Sigmoid colon (tissue), 7 donors: ENCODE results near the gene DPM1. TPM values are rescaled to one million over a fixed set of nuclear protein-coding genes. Genes with fewer than 3 reads are reported as not detected.
A peak's percentile ranks its signal among the peaks of the same experiment; 100 is the strongest.

Experiments
- DNase-seq: peaks from one replicate; pipeline ENCODE4 v3.0.0-alpha.2; 2019
- H3K27ac ChIP-seq, 4 donors: fragments of 200-600 bp; sonication (generic); one replicate each; pipeline ENCODE4 v1.5.1; 2016 to 2019; ENCODE audit warnings: mild to moderate bottlenecking in 1 of 4
- H3K27me3 ChIP-seq, 3 donors: fragments of 200-600 bp; sonication (generic); one replicate each; pipeline ENCODE4 v1.5.1; 2019; ENCODE audit warnings: mild to moderate bottlenecking in 1 of 3
- H3K36me3 ChIP-seq, 4 donors: fragments of 200-600 bp; sonication (generic); one replicate each; pipeline ENCODE4 v1.5.1; 2016 to 2019
- H3K4me1 ChIP-seq, 4 donors: fragments of 200-600 bp; sonication (generic); one replicate each; pipeline ENCODE4 v1.5.1; 2017 to 2019
- H3K4me3 ChIP-seq, 4 donors: fragments of 200-600 bp; sonication (generic); one replicate each; pipeline ENCODE4 v1.5.1; 2017 to 2019; ENCODE audit warnings: mild to moderate bottlenecking in 2 of 4, moderate library complexity in 1 of 4
- H3K9me3 ChIP-seq, 4 donors: fragments of 200-600 bp in 3 of 4; sonication (generic) in 3 of 4; one replicate each; pipeline versions ENCODE4 v1.5.1 to v1.6.1; 2013 to 2019
- CTCF ChIP-seq, 4 experiments: fragments of 450-650 bp in 3 of 4; fragments of 200-600 bp in 1 of 4; IDR thresholded peaks; one replicate each; pipeline ENCODE4 v1.5.1; 2016 to 2019; ENCODE audit warnings: antibody characterized with exemption in 4 of 4, mild to moderate bottlenecking in 3 of 4, moderate library complexity in 2 of 4
- EP300 ChIP-seq, 4 donors: sonication (generic); formaldehyde crosslinking; IDR thresholded peaks; one replicate each; pipeline ENCODE4 v1.6.1; 2017; ENCODE audit warnings: antibody characterized with exemption in 4 of 4
- POLR2A ChIP-seq, 2 donors: fragments of 450-650 bp; IDR thresholded peaks; one replicate each; pipeline ENCODE4 v1.6.1; 2016; ENCODE audit warnings: antibody characterized with exemption in 2 of 2, mild to moderate bottlenecking in 2 of 2, moderate library complexity in 2 of 2
- POLR2AphosphoS5 ChIP-seq, 4 donors: sonication (generic); formaldehyde crosslinking; IDR thresholded peaks; one replicate each; pipeline ENCODE4 v1.6.1; 2017; ENCODE audit warnings: antibody characterized with exemption in 4 of 4
- WGBS, 2 donors: extraction: QIAGEN DNeasy Blood & Tissue Kit; methylation state at CpG; one replicate each; pipeline ENCODE4 v1.1.7; 2013; 5-methylcytosine and 5-hydroxymethylcytosine counted together
- intact Hi-C: fragments of 100-400 bp; cut with DNase I; formaldehyde crosslinking; loops from one replicate; pipeline ENCODE4 v1.15.1; 2023
- polyA plus RNA-seq, 3 donors: library from polyadenylated mRNA; stranded (reverse); fragments of 200-250 nt; gene quantifications; one replicate each; pipeline ENCODE4 v1.2.3, GENCODE V29; 2013
- total RNA-seq, 4 donors: library from RNA; depleted of rRNA; stranded (reverse); fragments of >200 nt; gene quantifications; one replicate each; pipeline ENCODE4 v1.1.0, GENCODE V29; 2016
- donor health status: healthy with polysubstance abuse.
- donor health status: Bipolar disorder and iron deficiency.
- donor health status: healthy.

Gene DPM1
- 10 to 100 TPM; 45.4 to 94.6 (median 63.0) TPM for total RNA-seq
- polyA plus RNA-seq: 10 to 100 TPM; 52.9 to 76.1 (median 60.4) TPM

GRCh38 chr20:50957798-50958614, at the start of gene DPM1:
DPM1 (minus strand) TSS chr20:50958532; CDS start chr20:50958523, 9 bp downstream.
- intact Hi-C loops: loop anchor here (1.0 kb wide), 1 partner anchor 27 kb away; the partner anchor contains the start of gene ADNP
- no peaks in the 10 kb centered on the region for H3K27me3 ChIP-seq
- H3K36me3 ChIP-seq: peaks cover 0 to 33% (median 11%) of the 10 kb centered on the region in 4 donors
- 0 to 1% methylated on average over 52 of the region's 52 CpGs for WGBS, 2 donors
- peak; percentile 96 to 99 (median 97) for TF ChIP-seq POLR2AphosphoS5 (IDR thresholded peaks at IDR 0.05)
- TF ChIP-seq CTCF (IDR thresholded peaks at IDR 0.05): no peak
- TF ChIP-seq POLR2A (IDR thresholded peaks at IDR 0.05): peak; percentile 67 to 85
- H3K27ac ChIP-seq: peak within 1 kb of the TSS; percentile 82 to 92 (median 88)
- no peaks in the 10 kb centered on the region for H3K9me3 ChIP-seq
- peak within 1 kb of the TSS; percentile 70 to 93 (median 79) for H3K4me3 ChIP-seq
- DNase-seq: peak; percentile 94
- H3K4me1 ChIP-seq: peaks cover 0 to 54% (median 46%) of the 10 kb centered on the region in 4 donors

GRCh38 chr20:51005214-51005613, 46.9 kb upstream of the DPM1 start:
- Histone ChIP-seq H3K27ac (no peak overlapping the region), H3K4me3 (no peak overlapping the region), H3K36me3 (no peaks in the 10 kb centered on the region), H3K9me3 (no peaks in the 10 kb centered on the region), H3K4me1 (no peaks in the 10 kb centered on the region), H3K27me3 (peaks cover 0 to 3% (median 0%) of the 10 kb centered on the region in 3 donors)
- no peak for DNase-seq
- 93% methylated on average over 7 of the region's 7 CpGs for WGBS, 2 donors
- TF ChIP-seq EP300 (IDR thresholded peaks at IDR 0.05): no peak
- TF ChIP-seq CTCF (IDR thresholded peaks at IDR 0.05): no peak
- no peak for TF ChIP-seq POLR2AphosphoS5 (IDR thresholded peaks at IDR 0.05)
- no peak for TF ChIP-seq POLR2A (IDR thresholded peaks at IDR 0.05)
- intact Hi-C loops: no loop called here

GRCh38 chr20:51004781-51005180, 46.4 kb upstream of the DPM1 start:
- H3K27me3 ChIP-seq: peaks cover 0 to 3% (median 0%) of the 10 kb centered on the region in 3 donors
- H3K4me1 ChIP-seq: no peaks in the 10 kb centered on the region
- H3K4me3 ChIP-seq: no peak overlapping the region
- no peak overlapping the region for H3K27ac ChIP-seq
- 93 to 95% methylated on average over 9 of the region's 9 CpGs for WGBS, 2 donors
- no peaks in the 10 kb centered on the region for H3K9me3 ChIP-seq
- intact Hi-C loops: no loop called here
- H3K36me3 ChIP-seq: no peaks in the 10 kb centered on the region
- no peak for TF ChIP-seq POLR2AphosphoS5 (IDR thresholded peaks at IDR 0.05)
- no peak for TF ChIP-seq CTCF (IDR thresholded peaks at IDR 0.05)
- TF ChIP-seq EP300 (IDR thresholded peaks at IDR 0.05): no peak
- no peak for TF ChIP-seq POLR2A (IDR thresholded peaks at IDR 0.05)
- no peak for DNase-seq

GRCh38 chr20:51004305-51004727, 46.0 kb upstream of the DPM1 start:
- intact Hi-C loops: no loop called here
- whole genome bisulfite sequencing, 2 donors: 96 to 97% methylated on average over 44 of the region's 44 CpGs
- H3K4me3 ChIP-seq: no peak overlapping the region

GRCh38 chr20:51003753-51004152, 45.4 kb upstream of the DPM1 start:
- Histone ChIP-seq H3K27me3 (peaks cover 0 to 3% (median 0%) of the 10 kb centered on the region in 3 donors), H3K4me1 (no peaks in the 10 kb centered on the region), H3K27ac (no peak overlapping the region), H3K36me3 (no peaks in the 10 kb centered on the region), H3K9me3 (no peaks in the 10 kb centered on the region), H3K4me3 (no peak overlapping the region)
- no peak for TF ChIP-seq EP300 (IDR thresholded peaks at IDR 0.05)
- TF ChIP-seq CTCF (IDR thresholded peaks at IDR 0.05): no peak
- TF ChIP-seq POLR2A (IDR thresholded peaks at IDR 0.05): no peak
- no peak for TF ChIP-seq POLR2AphosphoS5 (IDR thresholded peaks at IDR 0.05)
- intact Hi-C loops: no loop called here
- no peak for DNase-seq
- WGBS, 2 donors: 84 to 85% methylated on average over 21 of the region's 21 CpGs

More at GRCh38 chr20:51004305-51004727, 46.0 kb upstream of the DPM1 start:
- H3K27ac ChIP-seq: no peak overlapping the region
- DNase-seq: no peak
- no peaks in the 10 kb centered on the region for H3K36me3 ChIP-seq
- no peaks in the 10 kb centered on the region for H3K4me1 ChIP-seq
- H3K27me3 ChIP-seq: peaks cover 0 to 3% (median 0%) of the 10 kb centered on the region in 3 donors
- no peak for TF ChIP-seq EP300 (IDR thresholded peaks at IDR 0.05)
- H3K9me3 ChIP-seq: no peaks in the 10 kb centered on the region
